ENCODE measurements around the gene PHC3.

Gene PHC3

DNA sequence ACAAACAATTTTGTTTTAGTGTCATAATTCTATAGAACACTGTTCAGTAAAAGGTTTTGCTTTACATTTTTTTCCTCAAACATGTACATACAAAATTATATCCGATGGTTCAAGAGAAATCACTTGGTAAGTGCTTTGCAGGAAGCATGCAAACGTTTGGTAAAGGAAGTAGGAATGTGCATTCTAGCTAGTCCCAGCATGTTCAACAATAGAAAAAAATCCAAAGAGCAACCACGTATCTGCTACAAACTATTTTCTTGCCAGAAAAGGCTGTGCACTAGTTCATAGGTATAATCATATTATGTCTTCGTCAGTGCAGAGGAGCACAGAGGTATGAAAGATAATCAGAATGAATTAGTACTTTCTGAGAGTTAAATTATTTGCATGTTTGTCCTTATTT, 85.8 kb downstream of the PHC3 start:
- Histone ChIP-seq H3K4me1 (ENCODE audit: control insufficient read depth, insufficient read depth, low read length) (no peaks in the 10 kb centered on the region), H3K9ac (ENCODE audit: low read depth, low read length) (no peak overlapping the region), H3K27me3 (ENCODE audit: control insufficient read depth, insufficient read depth, low read length) (no peaks in the 10 kb centered on the region), H3K36me3 (ENCODE audit: control insufficient read depth, insufficient read depth, low read length) (peaks cover 81% of the 10 kb centered on the region), H3K27ac (ENCODE audit: low read depth, low read length) (no peak overlapping the region), H3K4me3 (ENCODE audit: low read depth, low read length) (no peak overlapping the region), H3K9me3 (ENCODE audit: control insufficient read depth, insufficient read depth, low read length) (no peaks in the 10 kb centered on the region)

- H3K36me3 ChIP-seq (ENCODE audit: control insufficient read depth, insufficient read depth, low read length): peaks cover 65% of the 10 kb centered on the region
- no peak overlapping the region for H3K4me3 ChIP-seq (ENCODE audit: low read depth, low read length)
- H3K9ac ChIP-seq (ENCODE audit: low read depth, low read length): no peak overlapping the region
- H3K27ac ChIP-seq (ENCODE audit: low read depth, low read length): no peak overlapping the region
- H3K27me3 ChIP-seq (ENCODE audit: control insufficient read depth, insufficient read depth, low read length): no peaks in the 10 kb centered on the region
- no peaks in the 10 kb centered on the region for H3K4me1 ChIP-seq (ENCODE audit: control insufficient read depth, insufficient read depth, low read length)
- H3K9me3 ChIP-seq (ENCODE audit: control insufficient read depth, insufficient read depth, low read length): no peaks in the 10 kb centered on the region
Measured at GRCh38 chr3:170092907-170093306, 88.6 kb downstream of the PHC3 start.

DNA sequence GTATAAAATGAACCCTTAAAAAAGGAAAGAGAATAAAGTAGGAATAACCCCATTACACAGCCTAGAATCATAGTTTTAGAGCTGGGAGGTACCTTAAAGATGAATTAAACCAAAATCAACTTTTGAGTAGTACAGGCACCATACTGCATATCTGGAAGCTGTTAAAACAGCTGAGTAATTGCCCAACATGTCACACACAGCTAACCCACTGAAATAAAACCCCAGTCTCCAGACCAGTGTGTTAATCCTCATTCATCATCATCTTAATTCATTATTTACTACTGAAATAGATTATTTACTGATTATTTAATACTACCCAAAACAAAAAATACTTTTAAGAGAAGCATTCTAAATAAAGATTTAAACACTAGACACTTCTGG, 90.9 kb downstream of the PHC3 start:
- Histone ChIP-seq H3K4me3 (ENCODE audit: low read depth, low read length) (no peak overlapping the region), H3K27ac (ENCODE audit: low read depth, low read length) (no peak overlapping the region), H3K4me1 (ENCODE audit: control insufficient read depth, insufficient read depth, low read length) (no peaks in the 10 kb centered on the region), H3K9ac (ENCODE audit: low read depth, low read length) (no peak overlapping the region), H3K9me3 (ENCODE audit: control insufficient read depth, insufficient read depth, low read length) (no peaks in the 10 kb centered on the region), H3K36me3 (ENCODE audit: control insufficient read depth, insufficient read depth, low read length) (peaks cover 56% of the 10 kb centered on the region), H3K27me3 (ENCODE audit: control insufficient read depth, insufficient read depth, low read length) (no peaks in the 10 kb centered on the region)

- Histone ChIP-seq H3K4me3 (ENCODE audit: low read depth, low read length) (no peak overlapping the region), H3K27me3 (ENCODE audit: control insufficient read depth, insufficient read depth, low read length) (no peaks in the 10 kb centered on the region), H3K4me1 (ENCODE audit: control insufficient read depth, insufficient read depth, low read length) (no peaks in the 10 kb centered on the region), H3K9me3 (ENCODE audit: control insufficient read depth, insufficient read depth, low read length) (no peaks in the 10 kb centered on the region), H3K36me3 (ENCODE audit: control insufficient read depth, insufficient read depth, low read length) (peaks cover 54% of the 10 kb centered on the region), H3K27ac (ENCODE audit: low read depth, low read length) (no peak overlapping the region), H3K9ac (ENCODE audit: low read depth, low read length) (no peak overlapping the region)
Measured at GRCh38 chr3:170089862-170090600, 91.5 kb downstream of the PHC3 start.

- no peaks in the 10 kb centered on the region for H3K27me3 ChIP-seq (ENCODE audit: control insufficient read depth, insufficient read depth, low read length)
- H3K4me1 ChIP-seq (ENCODE audit: control insufficient read depth, insufficient read depth, low read length): no peaks in the 10 kb centered on the region
- H3K9ac ChIP-seq (ENCODE audit: low read depth, low read length): no peak overlapping the region
- H3K9me3 ChIP-seq (ENCODE audit: control insufficient read depth, insufficient read depth, low read length): no peaks in the 10 kb centered on the region
- H3K27ac ChIP-seq (ENCODE audit: low read depth, low read length): no peak overlapping the region
- peaks cover 35% of the 10 kb centered on the region for H3K36me3 ChIP-seq (ENCODE audit: control insufficient read depth, insufficient read depth, low read length)
- H3K4me3 ChIP-seq (ENCODE audit: low read depth, low read length): no peak overlapping the region
Measured at GRCh38 chr3:170085396-170085795, 96.1 kb downstream of the PHC3 start.

DNA sequence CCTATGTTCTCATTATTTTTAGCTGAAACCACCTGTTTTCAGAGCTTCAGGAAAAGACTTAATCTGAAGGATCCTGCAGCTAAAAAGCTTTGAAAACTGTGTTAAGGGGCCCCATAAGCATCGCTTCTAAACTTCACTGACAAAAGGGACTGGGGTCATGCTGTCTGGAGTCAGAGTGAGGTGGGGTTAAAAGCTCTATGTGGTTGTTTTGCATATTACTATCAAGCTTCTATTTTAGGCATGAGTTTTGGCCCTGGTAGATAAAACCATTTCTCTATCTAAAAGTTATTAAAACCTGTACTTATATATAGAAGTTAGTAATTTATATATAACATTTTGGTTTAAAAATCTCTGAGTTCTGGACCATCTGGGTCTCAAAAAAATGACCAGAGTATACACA, 98.2 kb downstream of the PHC3 start:
- H3K36me3 ChIP-seq (ENCODE audit: control insufficient read depth, insufficient read depth, low read length): peaks cover 26% of the 10 kb centered on the region
- no peak overlapping the region for H3K9ac ChIP-seq (ENCODE audit: low read depth, low read length)
- no peaks in the 10 kb centered on the region for H3K9me3 ChIP-seq (ENCODE audit: control insufficient read depth, insufficient read depth, low read length)
- H3K27ac ChIP-seq (ENCODE audit: low read depth, low read length): no peak overlapping the region
- no peak overlapping the region for H3K4me3 ChIP-seq (ENCODE audit: low read depth, low read length)
- H3K4me1 ChIP-seq (ENCODE audit: control insufficient read depth, insufficient read depth, low read length): no peaks in the 10 kb centered on the region
- H3K27me3 ChIP-seq (ENCODE audit: control insufficient read depth, insufficient read depth, low read length): no peaks in the 10 kb centered on the region

GRCh38 chr3:170081079-170081741, 100.3 kb downstream of the PHC3 start:
- Histone ChIP-seq H3K4me3 (ENCODE audit: low read depth, low read length) (no peak overlapping the region), H3K9me3 (ENCODE audit: control insufficient read depth, insufficient read depth, low read length) (no peaks in the 10 kb centered on the region), H3K27ac (ENCODE audit: low read depth, low read length) (no peak overlapping the region), H3K4me1 (ENCODE audit: control insufficient read depth, insufficient read depth, low read length) (no peaks in the 10 kb centered on the region), H3K27me3 (ENCODE audit: control insufficient read depth, insufficient read depth, low read length) (no peaks in the 10 kb centered on the region), H3K36me3 (ENCODE audit: control insufficient read depth, insufficient read depth, low read length) (peaks cover 18% of the 10 kb centered on the region), H3K9ac (ENCODE audit: low read depth, low read length) (no peak overlapping the region)

GRCh38 chr3:170080605-170081004, 100.9 kb downstream of the PHC3 start:
- Histone ChIP-seq H3K4me1 (ENCODE audit: control insufficient read depth, insufficient read depth, low read length) (no peaks in the 10 kb centered on the region), H3K9ac (ENCODE audit: low read depth, low read length) (no peak overlapping the region), H3K27me3 (ENCODE audit: control insufficient read depth, insufficient read depth, low read length) (no peaks in the 10 kb centered on the region), H3K4me3 (ENCODE audit: low read depth, low read length) (no peak overlapping the region), H3K9me3 (ENCODE audit: control insufficient read depth, insufficient read depth, low read length) (no peaks in the 10 kb centered on the region), H3K27ac (ENCODE audit: low read depth, low read length) (no peak overlapping the region), H3K36me3 (ENCODE audit: control insufficient read depth, insufficient read depth, low read length) (peaks cover 12% of the 10 kb centered on the region)

- Histone ChIP-seq H3K9ac (ENCODE audit: low read depth, low read length) (no peak overlapping the region), H3K9me3 (ENCODE audit: control insufficient read depth, insufficient read depth, low read length) (no peaks in the 10 kb centered on the region), H3K4me3 (ENCODE audit: low read depth, low read length) (no peak overlapping the region), H3K36me3 (ENCODE audit: control insufficient read depth, insufficient read depth, low read length) (0 out of 2 replicates have a peak, but pooled peaks cover 5% of the 10 kb centered on the region), H3K27ac (ENCODE audit: low read depth, low read length) (no peak overlapping the region), H3K4me1 (ENCODE audit: control insufficient read depth, insufficient read depth, low read length) (no peaks in the 10 kb centered on the region), H3K27me3 (ENCODE audit: control insufficient read depth, insufficient read depth, low read length) (no peaks in the 10 kb centered on the region)
Measured at GRCh38 chr3:170079536-170080165, 101.9 kb downstream of the PHC3 start.

GRCh38 chr3:170078620-170079281, 102.8 kb downstream of the PHC3 start:
- no peak overlapping the region for H3K4me3 ChIP-seq (ENCODE audit: low read depth, low read length)
- no peaks in the 10 kb centered on the region for H3K27me3 ChIP-seq (ENCODE audit: control insufficient read depth, insufficient read depth, low read length)
- H3K27ac ChIP-seq (ENCODE audit: low read depth, low read length): no peak overlapping the region
- H3K9ac ChIP-seq (ENCODE audit: low read depth, low read length): no peak overlapping the region
- H3K36me3 ChIP-seq (ENCODE audit: control insufficient read depth, insufficient read depth, low read length): no peaks in the 10 kb centered on the region
- no peaks in the 10 kb centered on the region for H3K4me1 ChIP-seq (ENCODE audit: control insufficient read depth, insufficient read depth, low read length)
- H3K9me3 ChIP-seq (ENCODE audit: control insufficient read depth, insufficient read depth, low read length): no peaks in the 10 kb centered on the region

DNA sequence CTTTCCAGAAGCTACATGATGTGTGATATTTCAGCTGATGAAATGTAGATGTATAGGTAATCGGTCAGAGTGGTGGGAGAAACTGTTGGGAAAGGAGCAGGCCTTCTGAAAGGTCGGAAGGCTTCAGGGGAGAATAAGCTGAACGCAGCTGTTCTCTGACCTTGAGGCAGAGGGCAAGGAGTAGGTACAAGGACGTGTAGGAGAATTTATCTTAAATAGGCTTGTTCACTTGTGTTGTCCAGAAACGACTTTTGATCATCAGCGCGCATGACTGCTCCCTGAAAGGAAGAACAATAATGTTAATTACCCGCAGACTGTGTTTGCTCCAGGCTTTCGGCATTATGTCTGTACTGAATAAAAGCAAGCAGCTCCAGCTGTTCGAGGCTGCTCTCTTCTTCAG, 104.2 kb downstream of the PHC3 start:
- H3K9ac ChIP-seq (ENCODE audit: low read depth, low read length): no peak overlapping the region
- H3K4me3 ChIP-seq (ENCODE audit: low read depth, low read length): no peak overlapping the region
- H3K27ac ChIP-seq (ENCODE audit: low read depth, low read length): no peak overlapping the region
- H3K9me3 ChIP-seq (ENCODE audit: control insufficient read depth, insufficient read depth, low read length): no peaks in the 10 kb centered on the region
- H3K27me3 ChIP-seq (ENCODE audit: control insufficient read depth, insufficient read depth, low read length): no peaks in the 10 kb centered on the region
- no peaks in the 10 kb centered on the region for H3K4me1 ChIP-seq (ENCODE audit: control insufficient read depth, insufficient read depth, low read length)
- H3K36me3 ChIP-seq (ENCODE audit: control insufficient read depth, insufficient read depth, low read length): no peaks in the 10 kb centered on the region

All from HUES48 (cell line).